Activated naive CD4-positive, alpha-beta T cell treated with anti-CD3 and anti-CD28 coated beads for 36 hours (primary cell): ENCODE results near the gene SFTPA1. TPM values are rescaled to one million over a fixed set of nuclear protein-coding genes. Genes with fewer than 3 reads are reported as not detected.

Experiments
- total RNA-seq, 2 experiments: library from RNA; stranded (reverse); gene quantifications; one replicate each; pipeline ENCODE4 v1.2.3, GENCODE V29; 2021

Gene SFTPA1
- total RNA-seq, 2 experiments from 2014 or later, result not detected

Other genes with a start within 250 kb of the SFTPA1 start
- under 1 TPM; 0.52 to 0.69 TPM for gene ZCCHC24, start 165.3 kb upstream of the SFTPA1 start, total RNA-seq
- gene EIF5AL1, start 98.4 kb upstream of the SFTPA1 start, total RNA-seq, result 1 to 10 TPM; 2.6 to 3.5 TPM
- gene SFTPA2, start 50.5 kb upstream of the SFTPA1 start, total RNA-seq, result not detected
- under 1 TPM; 0.19 to 0.49 TPM for gene NUTM2B, start 92.3 kb downstream of the SFTPA1 start, total RNA-seq
- under 1 TPM in 1 of 2 experiments, not detected in 1; 0.07 TPM for gene NUTM2E, start 215.8 kb downstream of the SFTPA1 start, total RNA-seq